GM19328 (cell line): ENCODE results near the gene PGGT1B.
"Not testable (repeated sequence)": the region's sequence is repeated elsewhere in the genome, so short reads cannot be mapped to it uniquely, and the experiment has no call there.

Source experiments
- ATAC-seq: cut with Tn5 transposase; IDR thresholded peaks from one replicate; pipeline ENCODE4 v1.9.1; 2021; ENCODE audit warnings: mild to moderate bottlenecking, moderate library complexity; ENCODE audit not compliant: unreplicated experiment

Gene PGGT1B

DNA sequence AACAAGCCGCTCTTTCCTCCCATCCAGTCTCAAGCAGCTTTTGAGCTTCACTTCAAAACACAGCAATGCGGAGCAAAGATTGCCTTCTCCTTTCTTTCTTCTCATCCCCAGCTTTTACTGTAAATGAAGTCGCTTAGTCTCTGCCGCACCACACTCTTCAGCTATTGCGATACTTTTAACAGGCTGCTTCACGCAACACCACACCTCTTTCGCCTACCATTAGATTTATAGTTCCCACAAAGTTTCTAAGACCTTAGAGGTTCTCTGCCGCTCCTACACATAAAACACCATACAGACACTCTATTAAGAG is 711 bp downstream of the PGGT1B start:
- ATAC-seq = peak; percentile 32

DNA sequence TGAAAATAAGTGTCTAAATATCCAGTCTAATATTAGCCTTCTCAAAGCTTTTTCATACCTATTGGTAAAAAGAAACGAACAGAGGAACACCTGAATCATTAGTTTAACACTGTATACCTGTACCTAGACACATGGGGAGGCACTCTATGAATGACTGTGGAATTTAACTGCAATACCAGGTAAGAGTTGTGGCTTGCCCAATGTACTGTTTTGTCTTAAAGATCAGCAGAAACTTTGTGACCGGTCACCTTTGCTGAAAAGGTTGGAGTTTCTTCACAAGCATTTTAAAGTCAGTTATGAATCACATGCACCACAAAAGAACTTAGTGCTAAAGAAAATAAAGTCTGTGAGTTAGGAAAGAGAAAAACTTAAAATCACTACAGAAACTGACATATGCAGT is 2.4 kb downstream of the PGGT1B start:
- ATAC-seq = no peak

DNA sequence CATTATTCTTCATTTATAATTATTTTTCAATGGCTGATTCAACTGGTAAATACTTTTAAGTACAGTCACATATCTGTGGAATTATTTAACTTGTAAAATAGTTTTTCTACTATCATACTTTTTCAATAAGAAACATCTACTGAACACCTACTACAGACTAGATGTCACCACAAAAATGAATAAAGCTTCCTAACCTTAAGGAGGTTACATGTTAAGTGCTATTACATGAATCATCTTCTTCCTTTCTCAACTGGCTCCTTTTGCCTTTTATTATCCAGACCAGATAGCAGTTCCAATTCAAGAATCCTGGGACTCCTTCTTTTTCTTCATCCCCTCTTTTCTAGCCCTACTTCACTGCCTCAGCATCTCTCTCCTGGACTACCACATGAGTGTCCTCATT is 4.7 kb downstream of the PGGT1B start:
- ATAC-seq = no peak

DNA sequence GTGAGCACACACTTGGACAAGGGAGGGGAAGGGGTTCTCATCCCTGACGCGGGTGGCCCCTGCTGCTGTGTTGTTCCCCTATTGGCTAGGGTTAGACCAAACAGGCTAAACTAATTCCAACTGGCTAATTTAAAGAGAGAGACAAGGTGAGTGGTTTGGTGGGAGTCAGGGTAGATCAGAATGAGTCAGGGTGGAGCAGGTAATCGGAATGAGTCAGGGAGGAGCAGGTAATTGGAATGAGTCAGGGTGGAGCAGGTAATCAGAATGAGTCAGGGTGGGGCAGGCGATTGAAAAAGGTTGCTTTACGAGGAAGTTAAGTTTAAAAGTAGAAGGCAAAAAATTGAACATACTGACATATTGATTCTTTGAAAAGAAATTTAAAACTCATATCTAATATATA is 13.3 kb downstream of the PGGT1B start:
- not testable (repeated sequence) for ATAC-seq

DNA sequence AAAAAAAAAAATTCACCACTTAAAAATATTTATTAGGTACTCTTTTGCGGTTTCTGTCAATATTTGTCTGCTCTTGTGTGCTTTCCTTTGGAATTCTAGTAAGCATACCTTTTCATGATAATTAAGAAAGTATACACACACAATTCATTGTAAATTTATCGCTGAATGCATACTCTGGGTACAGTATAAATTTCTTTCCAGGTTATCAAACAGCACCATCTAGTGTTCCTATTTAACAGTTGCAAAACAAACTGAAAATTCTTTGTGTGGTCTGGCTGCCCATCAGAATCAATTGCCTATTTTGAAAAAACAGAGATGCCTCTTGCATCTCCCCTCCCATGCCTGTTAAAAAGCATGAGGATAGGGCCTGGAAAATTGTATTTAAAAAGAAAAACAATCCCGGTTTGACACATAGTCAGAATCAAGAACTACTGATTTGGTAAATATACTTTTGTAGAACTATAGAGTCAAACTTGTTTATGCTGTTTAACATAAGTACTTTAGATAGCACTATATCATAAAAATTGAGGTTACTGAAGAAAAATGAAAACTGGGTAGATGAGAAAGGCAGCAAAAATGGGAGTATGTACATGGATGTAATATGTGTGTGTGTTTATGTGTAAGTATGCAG is 16.2 kb downstream of the PGGT1B start:
- ATAC-seq = no peak

DNA sequence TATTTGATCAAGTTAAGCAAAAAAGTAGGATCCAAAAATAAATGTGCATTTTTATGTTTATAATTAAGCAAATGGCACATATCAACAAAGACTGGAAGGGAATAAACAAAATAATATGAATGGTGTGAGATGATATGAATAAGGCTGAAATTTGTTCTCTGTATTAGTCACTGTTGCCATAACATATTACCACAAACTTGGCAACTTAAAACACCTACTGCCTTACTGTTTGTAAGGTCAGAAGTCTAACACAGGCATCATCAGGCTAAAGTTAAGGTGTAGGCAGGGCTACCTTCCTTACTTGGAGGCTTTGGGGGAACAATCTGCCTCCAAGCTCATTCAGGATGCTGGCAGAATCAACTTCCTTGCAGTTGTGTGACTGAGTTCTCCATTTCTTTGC is 19.3 kb downstream of the PGGT1B start:
- ATAC-seq = no peak

DNA sequence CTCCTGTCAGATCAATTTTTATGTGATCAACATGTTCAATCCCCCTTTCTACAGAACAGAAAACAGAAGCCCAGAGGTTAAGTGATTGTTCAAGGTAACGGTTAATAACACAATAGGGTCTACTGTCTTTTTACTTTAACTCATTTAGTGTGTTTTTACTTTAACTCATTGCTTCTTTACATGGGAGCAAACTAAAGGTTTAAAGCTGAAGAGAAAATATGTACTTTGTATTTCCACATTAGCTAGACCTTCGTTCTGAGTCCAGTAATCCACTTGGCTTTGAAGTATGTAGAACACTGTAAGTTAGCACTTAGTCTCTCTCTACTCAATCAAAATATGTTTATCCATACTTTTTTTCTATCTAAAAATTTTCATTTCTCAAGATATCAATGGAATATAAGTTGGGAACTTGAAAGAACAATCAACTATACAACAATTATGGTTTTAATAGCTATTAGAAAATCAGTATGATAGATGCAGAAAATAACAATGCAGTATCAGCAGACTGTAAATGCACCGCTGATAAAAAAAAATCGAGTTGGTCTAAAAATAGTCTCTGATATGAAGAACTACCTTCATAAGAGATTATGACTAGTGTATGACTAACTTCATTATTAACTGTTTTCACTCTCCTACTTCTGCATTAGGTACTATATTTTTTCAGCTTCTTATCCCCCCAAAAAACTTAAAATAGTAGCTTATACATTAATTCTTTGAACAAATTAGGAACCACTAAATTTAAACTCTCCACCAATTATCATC is 20.6 kb downstream of the PGGT1B start:
- no peak for ATAC-seq

DNA sequence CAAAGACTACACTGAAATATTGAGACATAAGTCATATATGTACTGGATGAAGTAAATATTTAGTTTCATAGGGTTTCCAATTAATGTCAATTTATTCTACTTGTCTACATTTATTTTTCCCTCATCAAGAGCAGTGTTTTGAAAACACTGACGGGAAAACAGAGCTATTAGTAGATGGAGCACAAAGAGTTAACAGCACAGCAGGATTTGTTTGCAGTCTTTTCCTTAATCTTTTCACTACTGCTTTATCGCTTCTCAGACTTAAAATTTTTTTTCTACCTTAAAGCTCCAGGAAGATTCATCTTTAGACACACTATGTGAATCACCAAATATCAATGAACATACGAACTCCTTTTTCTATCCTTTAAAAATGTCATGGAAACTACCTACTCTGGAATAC is 25.6 kb downstream of the PGGT1B start:
- ATAC-seq = no peak

DNA sequence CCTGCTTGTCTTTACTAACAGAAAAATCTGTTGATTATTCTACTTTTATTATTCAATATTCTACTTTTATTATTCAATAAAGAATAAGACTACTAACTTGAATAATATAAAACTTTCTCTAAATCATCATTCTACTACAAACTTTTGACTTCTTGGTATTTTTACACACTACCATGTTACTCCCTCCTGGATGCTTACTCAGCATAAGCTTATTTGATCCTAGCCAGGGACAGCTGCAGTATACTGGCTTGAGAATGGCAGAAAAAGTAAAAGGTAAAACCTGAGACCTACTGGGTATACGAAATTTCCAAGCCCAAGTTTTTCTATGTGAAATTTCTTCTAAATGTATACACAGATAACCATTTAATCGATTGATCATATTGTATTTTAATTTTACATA is 26.1 kb downstream of the PGGT1B start:
- ATAC-seq = no peak

DNA sequence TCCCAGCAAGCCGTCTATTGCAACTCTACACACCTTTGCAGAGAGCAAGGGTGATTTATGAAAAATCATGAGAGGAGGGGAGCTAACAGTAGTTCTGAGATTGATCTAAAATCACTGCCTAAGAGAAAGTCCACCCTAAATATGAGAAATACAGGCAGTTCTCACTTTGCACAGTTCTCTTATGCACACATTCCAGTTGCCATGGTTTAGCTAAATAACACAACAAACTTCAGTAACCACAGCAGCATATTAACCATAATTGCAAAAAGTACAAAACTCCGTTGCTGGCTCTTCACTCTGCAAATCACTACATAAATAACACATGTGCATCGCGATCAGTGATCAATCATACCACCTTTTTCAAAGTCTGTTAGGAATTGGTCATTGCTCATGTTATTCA is 31.1 kb downstream of the PGGT1B start:
- ATAC-seq = no peak

DNA sequence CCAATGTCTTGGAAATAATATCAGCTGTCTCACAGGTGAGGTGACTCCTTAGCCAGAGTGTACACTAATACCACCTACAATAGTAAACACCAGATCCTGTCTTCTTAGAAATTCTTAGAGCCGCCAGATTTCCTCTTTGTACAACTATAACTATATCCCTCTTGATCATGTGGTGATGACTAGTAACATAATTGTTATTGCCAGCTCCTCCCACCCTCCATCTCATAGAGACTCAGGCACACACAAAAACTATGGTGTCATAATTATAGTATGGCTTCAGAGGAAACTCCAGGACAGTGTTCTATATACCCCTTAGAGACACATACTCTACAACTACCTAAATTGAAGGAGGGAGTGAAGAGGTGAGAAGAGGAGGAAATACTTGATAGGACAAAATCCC is 33.1 kb downstream of the PGGT1B start:
- ATAC-seq = no peak

DNA sequence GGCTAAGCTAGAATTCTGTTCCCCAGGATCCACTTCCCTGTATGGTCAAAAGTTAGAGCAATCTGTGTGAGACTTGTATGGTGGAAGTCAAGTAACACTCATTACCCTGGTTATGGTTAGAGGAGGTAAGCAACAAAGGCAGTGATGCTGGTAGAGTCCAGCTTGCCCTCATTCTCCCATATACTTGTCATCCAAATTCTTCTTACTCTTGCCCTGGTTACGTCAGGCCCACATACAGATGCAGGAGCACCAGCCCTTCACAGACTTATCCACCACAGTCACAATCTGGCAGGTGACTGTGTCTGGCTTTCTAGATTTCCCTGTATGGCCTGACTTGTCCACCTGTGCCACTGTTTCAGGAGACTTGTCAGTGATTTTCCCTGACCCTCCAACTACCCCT is 35.4 kb downstream of the PGGT1B start:
- no peak for ATAC-seq

DNA sequence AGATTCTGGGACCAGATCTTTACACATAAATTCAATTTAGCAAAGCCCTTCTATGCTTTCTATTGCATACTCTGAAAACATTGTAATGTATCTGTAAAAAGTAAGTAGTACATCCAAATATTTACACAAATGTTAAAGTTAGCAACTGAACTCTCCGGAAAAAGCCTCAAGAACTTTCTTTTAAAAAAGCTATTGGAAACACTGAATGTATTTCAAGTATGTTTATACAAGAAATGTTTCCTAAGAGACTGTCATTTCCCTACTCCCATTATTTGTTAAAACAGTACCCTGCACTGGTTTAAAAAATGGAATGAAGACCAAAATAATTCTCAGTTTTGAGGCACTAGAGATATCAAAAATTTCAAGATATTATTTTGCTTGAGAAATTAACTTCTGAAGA is 48.1 kb downstream of the PGGT1B start:
- ATAC-seq = no peak

DNA sequence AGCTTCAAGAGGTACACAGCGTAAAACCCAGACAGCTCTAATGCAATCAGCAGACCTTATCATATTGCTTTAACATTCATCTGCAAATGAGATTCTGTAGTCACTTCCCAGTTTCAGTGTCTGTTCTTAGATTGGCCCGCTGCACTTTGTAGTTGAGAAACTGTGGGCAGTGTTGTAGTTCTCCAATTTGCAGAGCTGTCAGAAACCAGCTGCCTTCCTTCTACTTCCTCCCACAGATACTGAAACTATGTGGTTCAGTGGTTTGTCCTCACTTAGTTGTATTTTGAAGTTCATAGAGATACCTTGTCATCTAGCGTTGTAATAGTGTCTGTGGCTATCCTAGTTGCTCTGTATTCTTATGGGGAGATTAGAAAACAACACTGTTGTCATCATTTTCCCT is 53.4 kb downstream of the PGGT1B start:
- peak; percentile 100 for ATAC-seq

DNA sequence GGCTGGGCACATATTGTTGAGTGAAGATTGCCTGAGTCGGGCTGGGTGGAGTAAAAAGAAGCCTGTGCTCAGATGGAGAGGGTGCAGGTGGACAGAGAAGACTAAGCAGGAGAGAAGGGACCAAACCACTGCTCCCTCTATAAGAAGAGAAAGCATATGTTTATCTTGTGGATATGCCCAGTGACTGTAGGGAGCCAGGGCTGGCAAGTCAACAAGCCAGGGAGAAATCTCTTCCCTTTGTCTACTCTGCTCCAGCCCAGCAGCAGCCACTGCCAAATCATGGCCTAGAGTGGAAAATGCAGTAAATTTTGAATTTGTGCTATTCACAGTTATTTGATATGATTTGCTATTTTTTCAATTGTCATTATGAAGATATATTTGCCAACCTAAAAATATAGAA is 59.7 kb downstream of the PGGT1B start:
- ATAC-seq = no peak

DNA sequence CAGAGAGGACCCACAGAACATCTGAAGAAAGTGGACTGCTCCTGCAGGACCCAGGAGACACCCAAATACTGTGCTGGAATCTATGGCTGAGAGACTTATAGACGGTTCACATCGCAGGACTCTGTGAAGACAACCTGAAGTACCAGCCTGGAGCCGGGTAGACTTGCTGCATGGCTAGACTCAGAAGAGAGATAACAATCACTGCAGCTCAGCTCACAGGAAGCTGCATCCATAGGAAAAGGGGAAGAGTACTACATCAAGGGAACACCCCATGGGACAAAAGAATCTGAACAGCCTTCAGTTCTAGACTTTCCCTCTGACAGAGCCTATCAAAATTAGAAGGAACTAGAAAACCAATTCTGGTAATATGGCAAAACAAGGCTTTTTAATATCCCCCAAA is 66.5 kb downstream of the PGGT1B start:
- no peak for ATAC-seq

DNA sequence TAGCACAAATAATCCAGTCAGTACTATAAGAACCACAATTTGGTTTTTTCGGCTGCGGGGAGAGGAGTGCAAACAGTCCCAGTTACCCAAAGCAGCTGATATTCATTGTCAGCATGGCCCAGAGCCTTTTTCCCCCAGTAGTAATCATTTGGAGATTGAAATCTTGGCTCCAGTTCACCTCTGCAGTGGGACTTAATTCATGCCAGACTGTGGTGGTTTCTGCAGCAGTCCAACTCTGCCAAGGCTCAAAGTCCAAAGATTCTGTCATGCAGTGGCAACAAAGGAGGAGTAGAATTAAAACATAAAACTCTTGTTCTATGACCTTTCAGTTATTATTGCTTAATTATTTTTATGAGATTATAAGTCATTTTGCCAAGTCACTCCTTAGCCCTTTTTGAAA is 68.0 kb downstream of the PGGT1B start:
- no peak for ATAC-seq

DNA sequence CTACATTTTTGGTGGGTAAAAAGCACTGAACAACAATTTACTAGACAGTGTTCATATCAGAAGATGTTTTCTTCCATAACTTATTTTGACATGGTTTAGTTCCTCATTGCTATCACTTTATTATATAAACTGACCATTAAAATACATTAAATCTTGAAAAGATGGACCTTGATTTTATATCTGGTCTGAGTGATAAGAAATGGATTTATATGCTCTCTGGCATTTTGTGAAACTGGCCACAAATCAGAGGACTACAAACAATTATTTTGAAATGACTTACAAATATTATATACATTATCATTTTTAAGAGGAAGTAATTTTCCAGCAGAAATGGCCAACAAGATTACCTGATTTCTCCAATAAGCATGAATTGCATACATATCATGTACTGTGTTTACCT is 69.4 kb downstream of the PGGT1B start:
- ATAC-seq = no peak

DNA sequence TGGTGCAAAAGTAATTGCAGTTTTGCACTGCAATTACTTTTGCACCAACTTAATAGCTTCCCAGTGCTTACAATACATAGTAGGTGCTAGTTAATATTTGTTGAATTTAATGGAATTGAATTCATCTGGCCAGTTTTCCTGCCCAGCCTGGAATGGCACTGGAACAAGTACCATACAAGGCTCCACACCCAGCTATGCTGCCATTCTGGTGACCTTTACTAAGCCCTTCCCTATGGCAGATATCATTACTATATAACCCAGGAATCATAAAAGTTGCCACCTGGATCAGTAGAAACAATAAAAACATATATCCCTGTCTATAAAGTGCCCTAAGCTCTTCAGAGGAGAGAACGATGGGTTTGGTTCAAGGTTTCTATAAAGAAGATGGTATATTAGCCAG is 70.6 kb downstream of the PGGT1B start:
- no peak for ATAC-seq

DNA sequence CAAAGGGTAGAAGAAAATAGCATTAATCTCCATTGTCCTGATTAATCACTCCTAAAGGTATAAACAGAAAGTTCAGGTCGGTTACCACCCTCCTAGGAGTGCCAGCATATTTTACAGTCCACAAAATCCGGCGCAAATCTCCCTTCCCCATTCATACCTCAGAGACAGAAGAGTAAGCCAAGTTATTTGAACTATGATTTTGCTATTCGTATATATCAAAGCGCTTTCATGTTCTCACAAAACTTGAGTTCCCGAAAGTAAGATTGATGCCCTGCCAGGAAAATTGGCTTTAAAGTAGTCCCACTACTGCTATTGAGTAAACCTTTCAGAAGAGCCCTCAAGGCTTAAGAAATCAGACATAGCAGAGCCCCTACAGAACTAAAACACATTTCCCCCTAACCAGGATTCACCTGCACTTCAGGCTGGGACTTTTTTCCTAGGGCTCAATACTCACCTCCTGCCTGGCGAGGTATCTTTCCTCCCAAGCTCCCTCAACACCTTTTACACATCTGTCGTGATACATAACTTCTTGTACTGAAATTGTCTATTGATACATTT is 71.1 kb downstream of the PGGT1B start:
- no peak for ATAC-seq

DNA sequence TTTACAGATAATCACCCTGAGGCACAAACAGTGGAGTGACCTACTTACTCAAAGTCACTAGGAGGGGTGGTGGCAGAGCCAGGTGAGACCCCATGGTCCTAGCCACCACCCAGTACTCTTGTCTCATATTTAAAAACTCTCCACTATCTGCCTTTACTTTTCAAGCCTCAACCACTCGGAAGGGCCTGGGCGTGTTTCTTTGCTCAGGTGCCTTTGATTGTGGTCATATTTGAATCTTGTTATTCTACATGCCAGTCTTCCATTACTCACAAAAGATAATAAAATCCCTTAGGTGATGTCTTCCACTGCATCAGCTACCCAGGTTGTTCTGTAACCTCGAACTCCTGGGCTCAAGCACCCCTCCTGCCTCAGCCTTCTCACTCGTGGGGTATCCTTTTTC is 72.3 kb downstream of the PGGT1B start:
- no peak for ATAC-seq

DNA sequence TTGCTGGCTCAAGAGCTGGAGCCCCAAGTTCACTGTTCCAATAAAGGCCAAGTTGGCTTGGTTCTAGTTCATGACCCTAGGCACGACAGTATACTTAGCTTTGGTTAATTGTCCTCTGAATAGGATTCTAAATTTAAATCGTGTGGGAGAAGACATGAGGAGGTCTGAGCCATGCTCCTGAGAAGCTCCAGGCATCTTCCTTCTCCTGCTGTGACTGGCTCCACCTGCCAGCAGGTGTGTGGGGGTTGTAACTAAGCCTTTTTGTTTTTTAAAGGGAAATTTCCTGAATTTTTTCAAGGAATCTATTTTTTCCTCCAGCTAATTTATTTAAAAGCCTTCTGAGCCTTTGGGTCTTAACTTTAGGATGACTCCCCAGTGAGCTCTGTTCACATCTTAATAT is 72.8 kb downstream of the PGGT1B start:
- ATAC-seq = no peak

DNA sequence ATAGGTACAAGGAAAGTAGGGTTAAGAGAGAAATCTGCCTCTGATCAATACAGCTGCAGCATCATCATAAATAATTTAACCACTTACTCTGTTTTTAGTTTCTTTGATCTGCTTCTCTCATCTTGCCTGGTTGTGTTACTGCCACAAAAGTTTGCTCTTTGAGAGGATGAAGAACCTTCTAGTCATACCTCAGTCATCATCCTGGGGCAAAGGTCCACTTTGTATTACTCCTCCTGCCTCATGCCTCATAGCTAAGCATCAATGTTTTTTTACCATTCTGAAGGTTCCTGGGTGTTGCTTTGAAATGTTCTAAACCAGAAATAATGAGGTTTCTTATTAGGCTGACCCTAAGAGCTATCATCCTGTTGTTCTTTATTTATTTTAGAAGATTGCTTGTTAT is 75.9 kb downstream of the PGGT1B start:
- no peak for ATAC-seq
